NCI-H2107 treated with DMSO at 0.1 percent for 48 hours (cell line): Measurements from ENCODE around the gene CACNB1.

Experiments used
- DNase-seq: peaks from one replicate; lab custom pipeline; 2025; ENCODE audit not compliant: unreplicated experiment; lab: John Stamatoyannopoulos, UW

The CACNB1 gene

GRCh38 chr17:39126436-39126835 lies 71.0 kb downstream of the CACNB1 start:
- no peak for DNase-seq

DNA sequence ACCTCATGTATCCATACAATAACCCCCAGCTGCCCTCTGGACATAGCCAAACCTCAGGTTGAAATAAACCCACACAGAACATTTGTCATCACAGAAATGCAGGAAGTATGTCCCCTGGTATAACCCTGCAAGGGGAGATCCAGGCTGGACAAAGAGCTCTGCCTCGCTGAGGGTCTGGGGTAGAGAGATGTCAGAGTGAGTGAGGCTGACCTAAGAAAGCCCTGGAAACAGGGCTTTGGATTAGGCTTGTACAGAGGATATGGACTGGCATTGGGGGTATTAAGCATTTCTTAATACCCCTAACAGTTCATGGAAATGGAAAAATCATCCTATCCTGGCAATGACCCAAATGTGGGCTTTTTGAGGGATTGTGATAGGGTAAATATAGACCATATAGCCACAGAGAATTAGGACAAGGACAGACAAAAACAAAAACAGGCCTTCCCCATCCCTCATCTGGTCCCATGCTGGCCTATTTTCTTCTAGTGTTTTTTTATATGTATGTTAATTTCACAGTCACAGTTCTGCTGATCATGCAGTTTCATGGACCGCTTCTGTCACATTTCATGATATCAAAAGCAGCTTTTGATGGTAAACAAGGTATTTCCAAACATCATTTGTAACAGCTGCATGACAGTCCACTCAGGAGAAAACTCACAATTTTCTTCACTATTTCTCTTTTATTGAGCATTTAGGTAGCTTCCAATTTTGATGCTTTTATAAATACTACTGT lies 72.2 kb downstream of the CACNB1 start:
- DNase-seq: no peak

DNA sequence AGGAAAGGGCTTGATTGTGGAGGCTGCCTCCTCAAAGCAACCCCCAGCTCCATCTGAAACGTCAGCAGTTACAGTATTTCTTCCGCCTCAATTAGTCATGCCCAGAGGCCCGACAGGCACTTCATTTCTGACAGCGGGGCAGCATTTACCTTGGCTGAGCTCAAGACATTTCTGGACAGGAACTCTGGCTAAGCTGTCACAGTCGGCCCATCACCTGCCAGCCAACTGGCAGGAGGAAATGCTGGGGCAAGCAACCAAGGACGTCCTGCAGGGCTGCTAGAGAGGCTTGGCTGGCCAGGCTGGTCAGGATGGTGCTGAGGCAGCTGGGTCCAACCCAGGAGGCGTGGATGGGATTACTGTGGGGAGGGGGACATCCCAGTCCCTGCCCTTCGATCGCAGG lies 73.8 kb downstream of the CACNB1 start:
- no peak for DNase-seq
